Measurements from ENCODE around the gene CPOX.

Gene CPOX

GRCh38 chr3:98541695-98542094 lies 51.7 kb downstream of the CPOX start:
- no peak overlapping the region for H3K4me3 ChIP-seq (ENCODE audit: low read depth, low read length)

GRCh38 chr3:98540346-98540745 lies 53.1 kb downstream of the CPOX start:
- H3K4me3 ChIP-seq (ENCODE audit: low read depth, low read length), result no peak overlapping the region

GRCh38 chr3:98536456-98537017 lies 56.9 kb downstream of the CPOX start:
- no peak overlapping the region for H3K4me3 ChIP-seq (ENCODE audit: low read depth, low read length)

GRCh38 chr3:98534734-98535133 lies 58.7 kb downstream of the CPOX start:
- no peak overlapping the region for H3K4me3 ChIP-seq (ENCODE audit: low read depth, low read length)

GRCh38 chr3:98534168-98534567 lies 59.2 kb downstream of the CPOX start:
- no peak overlapping the region for H3K4me3 ChIP-seq (ENCODE audit: low read depth, low read length)

- no peak overlapping the region for H3K4me3 ChIP-seq (ENCODE audit: low read depth, low read length)
Observed at GRCh38 chr3:98532709-98533571, 60.5 kb downstream of the CPOX start.

- H3K4me3 ChIP-seq (ENCODE audit: low read depth, low read length), result no peak overlapping the region
Observed at GRCh38 chr3:98532275-98532637, 61.2 kb downstream of the CPOX start.

- H3K4me3 ChIP-seq (ENCODE audit: low read depth, low read length), result no peak within 1 kb of the TSS
Observed at GRCh38 chr3:98531622-98532274, 61.7 kb downstream of the CPOX start, which contains the start of gene GPR15. Gene GPR15, plus strand, starts transcription at chr3:98531978. Its CDS starts 56 bp downstream, at chr3:98532034.

- H3K4me3 ChIP-seq (ENCODE audit: low read depth, low read length), result no peak overlapping the region
Observed at GRCh38 chr3:98530676-98531075, 62.7 kb downstream of the CPOX start.

- H3K4me3 ChIP-seq (ENCODE audit: low read depth, low read length), result no peak overlapping the region
Observed at GRCh38 chr3:98529856-98530459, 63.5 kb downstream of the CPOX start.

All from iPS-11a (cell line).